ENCODE measurements around the gene SLC5A5. TPM values are rescaled to one million over a fixed set of nuclear protein-coding genes. Genes with fewer than 3 reads are reported as not detected.

Gene SLC5A5
- total RNA-seq, 3 donors from 2014 or later (not counting 1 experiment from before 2014, with no cell fraction given): 0.25 to 0.43 (median 0.26) TPM

DNA sequence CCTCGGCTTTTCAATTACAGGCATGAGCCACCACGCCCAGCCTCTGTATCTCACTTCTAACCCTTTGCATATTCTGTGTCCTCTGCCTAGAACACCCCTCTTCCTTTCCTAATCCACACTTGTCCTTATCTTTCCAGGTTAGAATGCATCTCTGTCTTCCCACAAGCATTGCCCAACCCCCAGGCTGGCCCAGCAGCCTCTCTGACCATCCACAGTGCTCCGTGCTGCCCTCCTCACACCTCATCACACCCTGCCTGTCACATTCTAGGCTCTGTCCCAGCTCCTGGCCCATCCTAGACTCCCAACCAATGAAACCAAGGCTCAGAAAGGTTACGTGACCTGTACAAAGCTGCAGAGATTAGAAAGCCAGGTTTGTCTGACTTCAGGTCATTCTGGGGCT lies 35.2 kb upstream of the SLC5A5 start:
- H3K27ac ChIP-seq (ENCODE audit: low read length): no peak overlapping the region
- intact Hi-C loops (cut with micrococcal nuclease): no loop called here
- WGBS (ENCODE audit: insufficient coverage): 98% methylated on average over 4 of the region's 4 CpGs

DNA sequence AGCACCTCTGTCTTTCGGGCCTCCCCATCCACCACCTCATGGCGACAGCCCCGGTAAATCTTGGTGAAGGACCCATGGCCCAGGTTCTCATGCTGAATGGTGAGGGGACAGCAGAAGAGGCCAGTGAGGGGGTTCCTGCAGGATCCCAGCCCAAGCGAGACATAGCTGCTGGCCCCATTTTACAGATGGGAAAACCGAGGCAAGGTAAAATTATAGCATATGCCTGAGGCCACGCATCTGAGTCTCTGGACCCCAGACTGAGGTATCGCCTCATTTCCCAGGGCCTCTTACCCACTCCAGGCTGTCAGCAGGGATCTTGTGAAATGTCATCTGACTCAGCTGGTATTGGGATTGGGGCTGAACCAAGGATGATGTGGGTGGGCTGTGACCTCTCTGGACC lies 33.8 kb upstream of the SLC5A5 start:
- H3K27me3 ChIP-seq (ENCODE audit: control insufficient read depth, insufficient read depth, low read length): no peaks in the 10 kb centered on the region
- peak overlapping the region in 1 of 2 donors; percentile 56 for H3K27ac Mint-ChIP-seq
- 98% methylated on average over 6 of the region's 7 CpGs for WGBS (ENCODE audit: insufficient coverage)
- H3K36me3 Mint-ChIP-seq: peaks cover 14% of the 10 kb centered on the region
- DNase-seq (no peak), ATAC-seq (no peak)
- H3K4me1 Mint-ChIP-seq: peaks cover 6 to 21% of the 10 kb centered on the region in 2 donors
- no peak overlapping the region for H3K4me3 ChIP-seq (ENCODE audit: low read length)
- no peak overlapping the region for H3K4me3 Mint-ChIP-seq
- TF ChIP-seq, protein P1, sequence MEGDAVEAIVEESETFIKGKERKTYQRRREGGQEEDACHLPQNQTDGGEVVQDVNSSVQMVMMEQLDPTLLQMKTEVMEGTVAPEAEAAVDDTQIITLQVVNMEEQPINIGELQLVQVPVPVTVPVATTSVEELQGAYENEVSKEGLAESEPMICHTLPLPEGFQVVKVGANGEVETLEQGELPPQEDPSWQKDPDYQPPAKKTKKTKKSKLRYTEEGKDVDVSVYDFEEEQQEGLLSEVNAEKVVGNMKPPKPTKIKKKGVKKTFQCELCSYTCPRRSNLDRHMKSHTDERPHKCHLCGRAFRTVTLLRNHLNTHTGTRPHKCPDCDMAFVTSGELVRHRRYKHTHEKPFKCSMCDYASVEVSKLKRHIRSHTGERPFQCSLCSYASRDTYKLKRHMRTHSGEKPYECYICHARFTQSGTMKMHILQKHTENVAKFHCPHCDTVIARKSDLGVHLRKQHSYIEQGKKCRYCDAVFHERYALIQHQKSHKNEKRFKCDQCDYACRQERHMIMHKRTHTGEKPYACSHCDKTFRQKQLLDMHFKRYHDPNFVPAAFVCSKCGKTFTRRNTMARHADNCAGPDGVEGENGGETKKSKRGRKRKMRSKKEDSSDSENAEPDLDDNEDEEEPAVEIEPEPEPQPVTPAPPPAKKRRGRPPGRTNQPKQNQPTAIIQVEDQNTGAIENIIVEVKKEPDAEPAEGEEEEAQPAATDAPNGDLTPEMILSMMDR (IDR thresholded peaks at IDR 0.05): no peak
- H3K36me3 ChIP-seq (ENCODE audit: control insufficient read depth, insufficient read depth, low read length): peaks cover 83% of the 10 kb centered on the region
- H3K4me1 ChIP-seq (ENCODE audit: control insufficient read depth, insufficient read depth, low read length): peaks cover 2% of the 10 kb centered on the region
- intact Hi-C loops (cut with micrococcal nuclease): no loop called here
- H3K27me3 Mint-ChIP-seq (ENCODE audit: low read depth in 2 of 2): no peaks in the 10 kb centered on the region
- no peak overlapping the region for H3K27ac ChIP-seq (ENCODE audit: low read length)
- H3K9me3 ChIP-seq (ENCODE audit: control insufficient read depth, insufficient read depth, low read length): no peaks in the 10 kb centered on the region
- H3K9me3 Mint-ChIP-seq: no peaks in the 10 kb centered on the region

More for the DNA sequence above, 35.2 kb upstream of the SLC5A5 start:
- H3K36me3 ChIP-seq (ENCODE audit: control insufficient read depth, insufficient read depth, low read length): peaks cover 87% of the 10 kb centered on the region
- no peaks in the 10 kb centered on the region for H3K4me1 ChIP-seq (ENCODE audit: control insufficient read depth, insufficient read depth, low read length)
- H3K36me3 Mint-ChIP-seq: peaks cover 14% of the 10 kb centered on the region
- H3K4me1 Mint-ChIP-seq: peaks cover 6 to 20% of the 10 kb centered on the region in 2 donors
- H3K27me3 Mint-ChIP-seq (ENCODE audit: low read depth in 2 of 2): no peaks in the 10 kb centered on the region
- ATAC-seq: no peak
- no peaks in the 10 kb centered on the region for H3K9me3 ChIP-seq (ENCODE audit: control insufficient read depth, insufficient read depth, low read length)
- peak overlapping the region; percentile 25 to 66 for H3K27ac Mint-ChIP-seq
- no peak overlapping the region for H3K4me3 ChIP-seq (ENCODE audit: low read length)
- H3K4me3 Mint-ChIP-seq: no peak overlapping the region
- DNase-seq: no peak
- no peaks in the 10 kb centered on the region for H3K9me3 Mint-ChIP-seq
- TF ChIP-seq, protein P1 (IDR thresholded peaks at IDR 0.05): no peak
- no peaks in the 10 kb centered on the region for H3K27me3 ChIP-seq (ENCODE audit: control insufficient read depth, insufficient read depth, low read length)

DNA sequence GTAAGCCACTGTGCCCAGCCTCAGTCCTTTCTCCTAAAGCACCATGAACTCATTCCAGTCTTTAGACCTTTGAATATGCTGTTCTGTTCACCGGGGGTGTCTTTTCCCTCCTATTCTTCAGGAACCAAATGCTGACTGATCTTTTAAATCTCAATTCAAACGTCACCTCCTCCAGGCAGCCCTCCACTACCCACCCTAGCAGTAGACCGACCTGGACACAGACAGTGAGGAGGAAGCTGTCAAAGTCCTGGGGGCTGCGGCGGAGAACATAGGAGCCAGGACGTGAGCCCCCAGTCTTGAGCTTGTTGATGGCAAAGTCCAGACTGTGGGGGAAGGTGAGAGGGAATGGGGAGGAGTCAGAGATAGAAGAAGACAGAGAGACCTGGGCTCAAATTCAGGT lies 31.7 kb upstream of the SLC5A5 start:
- Histone ChIP-seq H3K27me3 (ENCODE audit: control insufficient read depth, insufficient read depth, low read length) (no peaks in the 10 kb centered on the region), H3K4me1 (ENCODE audit: control insufficient read depth, insufficient read depth, low read length) (peaks cover 22% of the 10 kb centered on the region), H3K9me3 (ENCODE audit: control insufficient read depth, insufficient read depth, low read length) (no peaks in the 10 kb centered on the region), H3K36me3 (ENCODE audit: control insufficient read depth, insufficient read depth, low read length) (peaks cover 78% of the 10 kb centered on the region), H3K27ac (ENCODE audit: low read length) (no peak overlapping the region), H3K4me3 (ENCODE audit: low read length) (no peak overlapping the region)
- H3K4me1 Mint-ChIP-seq: peaks cover 12 to 38% of the 10 kb centered on the region in 2 donors
- H3K27me3 Mint-ChIP-seq (ENCODE audit: low read depth in 2 of 2): no peaks in the 10 kb centered on the region
- WGBS (ENCODE audit: insufficient coverage): 98% methylated on average over 6 of the region's 6 CpGs
- intact Hi-C loops (cut with micrococcal nuclease): no loop called here
- peaks cover 14% of the 10 kb centered on the region for H3K36me3 Mint-ChIP-seq
- TF ChIP-seq, protein P1 (IDR thresholded peaks at IDR 0.05): no peak
- no peak for ATAC-seq
- no peak overlapping the region for H3K4me3 Mint-ChIP-seq
- no peaks in the 10 kb centered on the region for H3K9me3 Mint-ChIP-seq
- no peak for DNase-seq
- H3K27ac Mint-ChIP-seq: no peak overlapping the region

DNA sequence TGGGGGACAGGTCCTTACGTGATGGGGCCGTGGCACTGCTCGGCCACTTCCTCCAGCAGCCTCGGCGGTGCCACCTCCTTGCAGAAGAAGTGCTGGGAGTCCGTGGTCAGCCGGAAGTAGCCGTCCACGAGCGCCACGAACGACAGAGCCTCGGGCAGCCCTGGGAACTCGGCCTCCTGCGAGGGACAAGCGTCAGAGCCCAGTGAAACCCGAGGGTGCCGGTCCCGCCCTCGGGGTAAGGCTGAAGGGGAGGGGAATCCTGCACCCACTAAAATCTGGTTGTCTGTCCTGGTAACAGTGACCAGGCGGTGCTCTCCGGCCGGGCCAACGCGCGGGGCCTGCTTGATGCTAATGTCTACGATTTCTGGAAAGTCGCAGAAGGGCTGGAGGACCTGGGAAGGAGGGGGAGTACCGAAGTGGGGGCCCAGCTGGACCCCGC lies 30.4 kb upstream of the SLC5A5 start:
- DNase-seq (no peak), ATAC-seq (no peak)
- intact Hi-C loops (cut with micrococcal nuclease): no loop called here
- H3K27ac Mint-ChIP-seq: peak overlapping the region; percentile 33 to 45
- H3K4me1 Mint-ChIP-seq: peaks cover 6 to 43% of the 10 kb centered on the region in 2 donors
- Histone ChIP-seq H3K4me3 (ENCODE audit: low read length) (no peak overlapping the region), H3K9me3 (ENCODE audit: control insufficient read depth, insufficient read depth, low read length) (no peaks in the 10 kb centered on the region), H3K27me3 (ENCODE audit: control insufficient read depth, insufficient read depth, low read length) (no peaks in the 10 kb centered on the region), H3K4me1 (ENCODE audit: control insufficient read depth, insufficient read depth, low read length) (peaks cover 36% of the 10 kb centered on the region), H3K36me3 (ENCODE audit: control insufficient read depth, insufficient read depth, low read length) (peaks cover 67% of the 10 kb centered on the region), H3K27ac (ENCODE audit: low read length) (no peak overlapping the region)
- TF ChIP-seq, protein P1 (IDR thresholded peaks at IDR 0.05): no peak
- no peaks in the 10 kb centered on the region for H3K27me3 Mint-ChIP-seq (ENCODE audit: low read depth in 2 of 2)
- no peaks in the 10 kb centered on the region for H3K9me3 Mint-ChIP-seq
- peaks cover 10% of the 10 kb centered on the region for H3K36me3 Mint-ChIP-seq
- WGBS (ENCODE audit: insufficient coverage): 94% methylated on average over 29 of the region's 30 CpGs
- no peak overlapping the region for H3K4me3 Mint-ChIP-seq
